ENCODE results near the gene FANCL.
"Not testable (repeated sequence)": the region's sequence is repeated elsewhere in the genome, so short reads cannot be mapped to it uniquely, and the experiment has no call there.

FANCL gene

GRCh38 chr2:58207189-58207588 lies 33.9 kb downstream of the FANCL start:
- no peaks in the 10 kb centered on the region for H3K4me1 ChIP-seq
- H3K27me3 ChIP-seq: no peaks in the 10 kb centered on the region
- H3K4me2 ChIP-seq: no peak overlapping the region
- no peak overlapping the region for H3K27ac ChIP-seq
- peaks cover 21 to 24% (median 23%) of the 10 kb centered on the region in 11 experiments for H3K9me3 ChIP-seq (replicated peaks in 1 of 11)
- H4K20me1 ChIP-seq: no peaks in the 10 kb centered on the region
- TF ChIP-seq Cebpa-rat (IDR thresholded peaks at IDR 0.05): no peak
- H3K9ac ChIP-seq: no peak overlapping the region
- peaks cover 14 to 40% (median 27%) of the 10 kb centered on the region in 11 experiments; a peak in 21 of 22 replicates for H3K36me3 ChIP-seq
- no peak overlapping the region for H3K4me3 ChIP-seq

- Histone ChIP-seq H3K9ac (no peak overlapping the region), H3K4me1 (no peaks in the 10 kb centered on the region), H3K4me2 (no peak overlapping the region), H4K20me1 (no peaks in the 10 kb centered on the region), H3K27me3 (no peaks in the 10 kb centered on the region), H3K36me3 (peaks cover 10 to 36% (median 23%) of the 10 kb centered on the region in 11 experiments; a peak in 21 of 22 replicates), H3K27ac (no peak overlapping the region), H3K9me3 (replicated peaks in 1 of 11) (peaks cover 16 to 20% (median 19%) of the 10 kb centered on the region in 11 experiments), H3K4me3 (no peak overlapping the region)
- no peak for TF ChIP-seq Cebpa-rat (IDR thresholded peaks at IDR 0.05)
Observed at GRCh38 chr2:58206785-58207184, 34.3 kb downstream of the FANCL start.

- Histone ChIP-seq H3K9me3 (replicated peaks in 1 of 11) (no peaks in the 10 kb centered on the region), H3K27me3 (no peaks in the 10 kb centered on the region), H3K4me2 (no peak overlapping the region), H3K27ac (no peak overlapping the region), H4K20me1 (no peaks in the 10 kb centered on the region), H3K9ac (no peak overlapping the region), H3K36me3 (peaks cover 0 to 17% (median 4%) of the 10 kb centered on the region in 11 experiments; a peak in 7 of 22 replicates), H3K4me3 (no peak overlapping the region), H3K4me1 (no peaks in the 10 kb centered on the region)
- TF ChIP-seq Cebpa-rat (IDR thresholded peaks at IDR 0.05): no peak
Observed at GRCh38 chr2:58204195-58204959, 36.7 kb downstream of the FANCL start.

- H3K9me3 ChIP-seq (replicated peaks in 1 of 11): no peaks in the 10 kb centered on the region
- H3K4me3 ChIP-seq: no peak overlapping the region
- H3K4me2 ChIP-seq: no peak overlapping the region
- H3K27me3 ChIP-seq: no peaks in the 10 kb centered on the region
- H3K36me3 ChIP-seq: peaks cover 0 to 28% (median 9%) of the 10 kb centered on the region in 11 experiments; a peak in 13 of 22 replicates
- no peaks in the 10 kb centered on the region for H4K20me1 ChIP-seq
- no peak for TF ChIP-seq Cebpa-rat (IDR thresholded peaks at IDR 0.05)
- no peak overlapping the region for H3K27ac ChIP-seq
- H3K4me1 ChIP-seq: no peaks in the 10 kb centered on the region
- no peak overlapping the region for H3K9ac ChIP-seq
Observed at GRCh38 chr2:58203018-58203417, 38.1 kb downstream of the FANCL start.

GRCh38 chr2:58202404-58202803 lies 38.7 kb downstream of the FANCL start:
- no peak for TF ChIP-seq Cebpa-rat (IDR thresholded peaks at IDR 0.05)
- Histone ChIP-seq H4K20me1 (no peaks in the 10 kb centered on the region), H3K4me3 (no peak overlapping the region), H3K9me3 (replicated peaks in 1 of 11) (no peaks in the 10 kb centered on the region), H3K27ac (no peak overlapping the region), H3K9ac (no peak overlapping the region), H3K36me3 (peaks cover 0 to 32% (median 11%) of the 10 kb centered on the region in 11 experiments; a peak in 13 of 22 replicates), H3K27me3 (no peaks in the 10 kb centered on the region), H3K4me1 (no peaks in the 10 kb centered on the region), H3K4me2 (no peak overlapping the region)

GRCh38 chr2:58197894-58198293 lies 43.2 kb downstream of the FANCL start:
- Histone ChIP-seq H3K9me3 (replicated peaks in 1 of 11) (no peaks in the 10 kb centered on the region), H3K36me3 (peaks cover 0 to 36% (median 15%) of the 10 kb centered on the region in 11 experiments; a peak in 14 of 22 replicates), H4K20me1 (no peaks in the 10 kb centered on the region; a peak in 1 of 22 replicates), H3K27ac (no peak overlapping the region), H3K4me2 (no peak overlapping the region), H3K4me1 (no peaks in the 10 kb centered on the region), H3K4me3 (no peak overlapping the region), H3K27me3 (no peaks in the 10 kb centered on the region), H3K9ac (no peak overlapping the region)
- TF ChIP-seq Cebpa-rat (IDR thresholded peaks at IDR 0.05): no peak

- Histone ChIP-seq H3K9ac (no peak overlapping the region), H3K4me2 (no peak overlapping the region), H3K27ac (no peak overlapping the region), H3K4me3 (no peak overlapping the region), H3K4me1 (no peaks in the 10 kb centered on the region), H3K27me3 (no peaks in the 10 kb centered on the region), H3K9me3 (replicated peaks in 1 of 11) (no peaks in the 10 kb centered on the region), H3K36me3 (peaks cover 0 to 36% (median 15%) of the 10 kb centered on the region in 11 experiments; a peak in 12 of 22 replicates), H4K20me1 (no peaks in the 10 kb centered on the region; a peak in 1 of 22 replicates)
- TF ChIP-seq Cebpa-rat (IDR thresholded peaks at IDR 0.05): no peak
Observed at GRCh38 chr2:58195662-58196061, 45.5 kb downstream of the FANCL start.

- no peak overlapping the region for H3K9ac ChIP-seq
- no peaks in the 10 kb centered on the region for H3K4me1 ChIP-seq
- H3K36me3 ChIP-seq: peaks cover 0 to 36% (median 18%) of the 10 kb centered on the region in 11 experiments; a peak in 12 of 22 replicates
- no peak overlapping the region for H3K4me2 ChIP-seq
- H3K4me3 ChIP-seq: no peak overlapping the region
- no peaks in the 10 kb centered on the region for H3K9me3 ChIP-seq (replicated peaks in 1 of 11)
- H3K27ac ChIP-seq: no peak overlapping the region
- H4K20me1 ChIP-seq: no peaks in the 10 kb centered on the region; a peak in 1 of 22 replicates
- TF ChIP-seq Cebpa-rat (IDR thresholded peaks at IDR 0.05): no peak
- no peaks in the 10 kb centered on the region for H3K27me3 ChIP-seq
Observed at GRCh38 chr2:58194458-58194857, 46.7 kb downstream of the FANCL start.

- not testable (repeated sequence) for H3K27ac ChIP-seq; H3K9ac ChIP-seq; H3K4me2 ChIP-seq; H3K4me3 ChIP-seq; H3K4me1 ChIP-seq; H3K27me3 ChIP-seq; H4K20me1 ChIP-seq; H3K9me3 ChIP-seq (replicated peaks in 1 of 11)
- peaks cover 0 to 25% (median 10%) of the 10 kb centered on the region in 11 experiments; a peak in 13 of 22 replicates for H3K36me3 ChIP-seq
Observed at GRCh38 chr2:58187022-58187421, 54.1 kb downstream of the FANCL start.

- no peaks in the 10 kb centered on the region for H3K4me1 ChIP-seq
- no peak overlapping the region for H3K4me3 ChIP-seq
- H3K9ac ChIP-seq: no peak overlapping the region
- TF ChIP-seq Cebpa-rat (IDR thresholded peaks at IDR 0.05): no peak
- no peaks in the 10 kb centered on the region for H3K27me3 ChIP-seq
- H3K4me2 ChIP-seq: no peak overlapping the region
- no peak overlapping the region for H3K27ac ChIP-seq
- no peaks in the 10 kb centered on the region for H4K20me1 ChIP-seq
- peaks cover 0 to 24% (median 10%) of the 10 kb centered on the region in 11 experiments; a peak in 13 of 22 replicates for H3K36me3 ChIP-seq
- 0 out of 22 replicates have a peak, but pooled peaks cover 0 to 3% (median 0%) of the 10 kb centered on the region in 11 experiments for H3K9me3 ChIP-seq (replicated peaks in 1 of 11)
Observed at GRCh38 chr2:58186501-58186900, 54.6 kb downstream of the FANCL start.

Measured in BLaER1 treated with 17β-estradiol and CSF1 and Interleukin-3, amounts not matched to agents 10 nM and 100 nM (cell line).